NCI-H526 (cell line): Measurements from ENCODE around the gene CEBPE.

Source experiments
- DNase-seq, 2 experiments: peaks; one replicate each; lab custom pipeline; 2025; lab: John Stamatoyannopoulos, UW

The CEBPE gene

GRCh38 chr14:23102801-23103200, 16.3 kb downstream of the CEBPE start:
- DNase-seq: no peak

GRCh38 chr14:23101986-23102625, 16.9 kb downstream of the CEBPE start:
- DNase-seq: no peak

- DNase-seq: no peak
Measured at GRCh38 chr14:23101213-23101970, 17.7 kb downstream of the CEBPE start.

GRCh38 chr14:23099212-23099861, 19.7 kb downstream of the CEBPE start:
- DNase-seq: no peak

- DNase-seq: no peak
Measured at GRCh38 chr14:23097786-23098185, 21.3 kb downstream of the CEBPE start.

GRCh38 chr14:23095196-23096108, 23.6 kb downstream of the CEBPE start, which contains the start of gene C14orf119:
Gene C14orf119, plus strand, starts transcription at chr14:23095505. Its CDS starts 2,154 bp downstream, at chr14:23097659.
- no peak for DNase-seq

- no peak for DNase-seq
Measured at GRCh38 chr14:23094666-23095195, 24.3 kb downstream of the CEBPE start, which contains the start of gene ACIN1. Gene ACIN1, minus strand, starts transcription at chr14:23095136. Its CDS starts 24 bp downstream, at chr14:23095112.

- DNase-seq: no peak
Measured at GRCh38 chr14:23093991-23094665, 24.9 kb downstream of the CEBPE start.

- DNase-seq: no peak
Measured at GRCh38 chr14:23093526-23093925, 25.5 kb downstream of the CEBPE start.

GRCh38 chr14:23093104-23093503, 26.0 kb downstream of the CEBPE start:
- no peak for DNase-seq

GRCh38 chr14:23091294-23092225, 27.5 kb downstream of the CEBPE start:
- no peak for DNase-seq

GRCh38 chr14:23090254-23090636, 28.8 kb downstream of the CEBPE start:
- DNase-seq: no peak

GRCh38 chr14:23089498-23090253, 29.4 kb downstream of the CEBPE start:
- no peak for DNase-seq

- no peak for DNase-seq
Measured at GRCh38 chr14:23086565-23086964, 32.5 kb downstream of the CEBPE start.

GRCh38 chr14:23085458-23085857, 33.6 kb downstream of the CEBPE start:
- no peak for DNase-seq

GRCh38 chr14:23080474-23080873, 38.6 kb downstream of the CEBPE start:
- DNase-seq: no peak

GRCh38 chr14:23079716-23080115, 39.3 kb downstream of the CEBPE start:
- DNase-seq: no peak

- DNase-seq: no peak
Measured at GRCh38 chr14:23078692-23079116, 40.4 kb downstream of the CEBPE start.

GRCh38 chr14:23077962-23078361, 41.1 kb downstream of the CEBPE start:
- DNase-seq: no peak
